Liver (tissue), 9 donors: Measurements from ENCODE around the gene KIAA0825. TPM values are rescaled to one million over a fixed set of nuclear protein-coding genes. Genes with fewer than 3 reads are reported as not detected.

Experiments used
- DNase-seq: peaks from one replicate; pipeline ENCODE4 v3.0.0-alpha.2; 2017; ENCODE audit warnings: low spot score
- H3K27ac ChIP-seq, 2 donors: one replicate each; pipeline ENCODE4 v1.7.0; 2013; ENCODE audit warnings: inconsistent platforms in 2 of 2, low read length in 2 of 2, control low read depth in 1 of 2, low read depth in 1 of 2, mild to moderate bottlenecking in 1 of 2
- H3K27me3 ChIP-seq, 4 donors: one replicate each; pipeline versions ENCODE4 v1.6.1 to v1.7.0; 2013; ENCODE audit warnings: low read length in 3 of 4, inconsistent platforms in 1 of 4, mild to moderate bottlenecking in 1 of 4, moderate library complexity in 1 of 4; ENCODE audit not compliant: control insufficient read depth in 4 of 4, insufficient read depth in 4 of 4
- H3K36me3 ChIP-seq, 4 donors: one replicate each; pipeline versions ENCODE4 v1.6.1 to v1.7.0; 2013; ENCODE audit warnings: low read length in 3 of 4, mild to moderate bottlenecking in 3 of 4, low read depth in 1 of 4, moderate library complexity in 1 of 4; ENCODE audit not compliant: control insufficient read depth in 4 of 4, insufficient read depth in 3 of 4
- H3K4me1 ChIP-seq, 4 donors: one replicate each; pipeline versions ENCODE4 v1.6.1 to v1.7.0; 2013; ENCODE audit warnings: low read length in 3 of 4, mild to moderate bottlenecking in 3 of 4, moderate library complexity in 1 of 4; ENCODE audit not compliant: control insufficient read depth in 4 of 4, insufficient read depth in 4 of 4
- H3K4me3 ChIP-seq, 3 donors: one replicate each; pipeline versions ENCODE4 v1.6.1 to v1.7.0; 2013; ENCODE audit warnings: low read length in 3 of 3, control low read depth in 1 of 3, low read depth in 1 of 3, mild to moderate bottlenecking in 1 of 3
- H3K9ac ChIP-seq, 2 donors: one replicate each; pipeline ENCODE4 v1.7.0; 2013; ENCODE audit warnings: low read length in 2 of 2, mild to moderate bottlenecking in 2 of 2, moderate library complexity in 2 of 2, control low read depth in 1 of 2, low read depth in 1 of 2
- H3K9me3 ChIP-seq, 4 donors: one replicate each; pipeline versions ENCODE4 v1.6.1 to v1.7.0; 2013; ENCODE audit warnings: low read length in 3 of 4; ENCODE audit not compliant: control insufficient read depth in 4 of 4
- FOXA1 ChIP-seq: IDR thresholded peaks from 2 replicates; pipeline ENCODE4 v1.6.1; 2016; ENCODE audit warnings: antibody characterized with exemption
- HNF4A ChIP-seq, 2 donors: conservative IDR thresholded peaks; 2 replicates each; pipeline ENCODE4 v1.6.1; 2016; ENCODE audit warnings: antibody characterized with exemption in 2 of 2, mild to moderate bottlenecking in 2 of 2
- HNF4G ChIP-seq: IDR thresholded peaks from 2 replicates; pipeline ENCODE4 v1.6.1; 2016; ENCODE audit warnings: antibody characterized with exemption
- JUND ChIP-seq, 2 donors: IDR thresholded peaks; 2 replicates each; pipeline ENCODE4 v1.6.1; 2016; ENCODE audit warnings: antibody characterized with exemption in 2 of 2
- NR2F2 ChIP-seq: IDR thresholded peaks from 2 replicates; pipeline ENCODE4 v1.6.1; 2016; ENCODE audit warnings: antibody characterized with exemption
- RAD21 ChIP-seq, 2 donors: IDR thresholded peaks; 2 replicates each; pipeline ENCODE4 v1.6.1; 2016; ENCODE audit warnings: antibody characterized with exemption in 2 of 2, mild to moderate bottlenecking in 2 of 2
- RXRA ChIP-seq, 2 donors: IDR thresholded peaks; 2 replicates each; pipeline ENCODE4 v1.6.1; 2017 to 2018; ENCODE audit warnings: antibody characterized with exemption in 2 of 2, mild to moderate bottlenecking in 1 of 2
- SP1 ChIP-seq: IDR thresholded peaks from 2 replicates; pipeline ENCODE4 v1.6.1; 2018; ENCODE audit warnings: antibody characterized with exemption, mild to moderate bottlenecking
- TAF1 ChIP-seq: conservative IDR thresholded peaks from 2 replicates; pipeline ENCODE4 v1.6.1; 2016; ENCODE audit warnings: antibody characterized with exemption, mild to moderate bottlenecking
- YY1 ChIP-seq: IDR thresholded peaks from 2 replicates; pipeline ENCODE4 v1.6.1; 2016; ENCODE audit warnings: antibody characterized with exemption, mild to moderate bottlenecking
- WGBS: extraction: QIAGEN DNeasy Blood & Tissue Kit; methylation state at CpG from one replicate; pipeline ENCODE4 v1.1.7; 2013; 5-methylcytosine and 5-hydroxymethylcytosine counted together
- polyA plus RNA-seq, 2 donors: library from polyadenylated mRNA; stranded (reverse) in 1 of 2; unstranded in 1 of 2; fragments of 200-250 nt in 1 of 2; fragments of >200 nt in 1 of 2; fragmentation: Nextera tagmentation in 1 of 2; extraction: Ambion mirVana in 1 of 2; gene quantifications; one replicate each; pipeline versions ENCODE4 v1.2.1 to v1.2.3, GENCODE V29; 2013 to 2015
- total RNA-seq, 2 donors: library from RNA; depleted of rRNA; stranded (reverse); fragments of >200 nt; gene quantifications; one replicate each; pipeline ENCODE4 v1.2.3, GENCODE V29; 2014
- TF ChIP-seq, protein P1 (sequence below): fragments of 150-350 bp; IDR thresholded peaks from 2 replicates; pipeline ENCODE4 v1.5.1; 2017; ENCODE audit warnings: improper control_type of control experiment, low read depth, low read length; ENCODE audit not compliant: missing input control
- TF ChIP-seq, protein P2 (sequence below): IDR thresholded peaks from 2 replicates; pipeline ENCODE4 v1.6.1; 2016; ENCODE audit warnings: antibody characterized with exemption
- TF ChIP-seq, protein P3 (sequence below): IDR thresholded peaks from 2 replicates; pipeline ENCODE4 v1.6.1; 2016; ENCODE audit warnings: antibody characterized with exemption, mild to moderate bottlenecking
- donor health status: healthy.
- donor health status: healthy.
- donor health status: healthy.
- donor health status: healthy.
- donor health status: healthy.

The KIAA0825 gene
- total and polyA plus RNA-seq, 4 donors, result 0.25 to 3.2 (median 1.2) TPM

DNA sequence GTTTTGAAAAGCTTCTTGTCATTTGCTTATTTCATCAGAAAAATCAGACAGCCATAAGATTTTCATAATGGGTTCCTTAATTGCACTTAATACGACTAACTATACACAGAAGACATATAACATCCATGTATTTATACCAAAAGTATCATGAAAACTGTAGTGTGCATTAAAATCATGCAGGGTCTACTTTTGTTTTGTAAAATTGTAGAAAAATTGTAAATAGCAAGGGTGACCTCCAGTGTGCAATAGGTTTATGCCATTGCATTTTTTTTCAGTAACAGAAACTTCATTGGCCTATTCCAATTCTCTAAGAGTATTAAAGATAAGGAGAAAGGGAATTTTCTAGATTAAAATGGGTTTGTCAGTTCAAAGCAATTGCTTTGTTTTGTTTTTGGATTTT is 307.6 kb downstream of the KIAA0825 start:
- Histone ChIP-seq H3K9ac (no peak overlapping the region), H3K27ac (no peak overlapping the region), H3K4me3 (no peak overlapping the region), H3K9me3 (no peaks in the 10 kb centered on the region), H3K4me1 (no peaks in the 10 kb centered on the region), H3K36me3 (no peaks in the 10 kb centered on the region), H3K27me3 (no peaks in the 10 kb centered on the region)
- WGBS, result 92% methylated on average over 1 of the region's 1 CpG
- TF ChIP-seq, protein P1, sequence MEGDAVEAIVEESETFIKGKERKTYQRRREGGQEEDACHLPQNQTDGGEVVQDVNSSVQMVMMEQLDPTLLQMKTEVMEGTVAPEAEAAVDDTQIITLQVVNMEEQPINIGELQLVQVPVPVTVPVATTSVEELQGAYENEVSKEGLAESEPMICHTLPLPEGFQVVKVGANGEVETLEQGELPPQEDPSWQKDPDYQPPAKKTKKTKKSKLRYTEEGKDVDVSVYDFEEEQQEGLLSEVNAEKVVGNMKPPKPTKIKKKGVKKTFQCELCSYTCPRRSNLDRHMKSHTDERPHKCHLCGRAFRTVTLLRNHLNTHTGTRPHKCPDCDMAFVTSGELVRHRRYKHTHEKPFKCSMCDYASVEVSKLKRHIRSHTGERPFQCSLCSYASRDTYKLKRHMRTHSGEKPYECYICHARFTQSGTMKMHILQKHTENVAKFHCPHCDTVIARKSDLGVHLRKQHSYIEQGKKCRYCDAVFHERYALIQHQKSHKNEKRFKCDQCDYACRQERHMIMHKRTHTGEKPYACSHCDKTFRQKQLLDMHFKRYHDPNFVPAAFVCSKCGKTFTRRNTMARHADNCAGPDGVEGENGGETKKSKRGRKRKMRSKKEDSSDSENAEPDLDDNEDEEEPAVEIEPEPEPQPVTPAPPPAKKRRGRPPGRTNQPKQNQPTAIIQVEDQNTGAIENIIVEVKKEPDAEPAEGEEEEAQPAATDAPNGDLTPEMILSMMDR, result no peak
- TF ChIP-seq HNF4A (conservative IDR thresholded peaks at IDR 0.05) (no peak), RAD21 (IDR thresholded peaks at IDR 0.05) (peak in 1 of 2 donors; percentile 27), FOXA1 (no peak)
- DNase-seq, result no peak

DNA sequence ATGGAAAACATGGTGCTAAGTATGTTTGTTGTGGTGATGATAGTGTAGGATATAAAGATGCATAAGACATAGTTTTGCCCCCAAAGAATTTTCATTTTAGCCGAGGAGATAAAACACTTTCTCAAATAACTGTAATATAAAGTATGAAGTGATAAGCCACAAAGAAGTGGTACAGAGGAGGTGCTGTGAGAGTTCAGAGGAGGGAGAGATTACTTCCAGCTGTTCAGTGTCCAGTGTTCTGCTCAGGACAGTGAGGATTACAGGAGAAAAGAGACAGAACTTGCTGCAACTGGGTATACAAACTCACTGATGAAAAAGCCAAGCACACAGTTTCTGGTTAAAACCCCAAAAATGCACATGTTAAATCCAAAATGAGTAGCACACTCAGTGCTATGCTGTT is 309.3 kb downstream of the KIAA0825 start:
- Histone ChIP-seq H3K9me3 (no peaks in the 10 kb centered on the region), H3K36me3 (no peaks in the 10 kb centered on the region), H3K9ac (no peak overlapping the region), H3K4me3 (no peak overlapping the region), H3K4me1 (no peaks in the 10 kb centered on the region), H3K27ac (no peak overlapping the region), H3K27me3 (no peaks in the 10 kb centered on the region)
- no peak for DNase-seq
- 75% methylated on average over 1 of the region's 1 CpG for WGBS
- TF ChIP-seq FOXA1, result no peak
- TF ChIP-seq, protein P2, sequence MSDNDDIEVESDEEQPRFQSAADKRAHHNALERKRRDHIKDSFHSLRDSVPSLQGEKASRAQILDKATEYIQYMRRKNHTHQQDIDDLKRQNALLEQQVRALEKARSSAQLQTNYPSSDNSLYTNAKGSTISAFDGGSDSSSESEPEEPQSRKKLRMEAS, result no peak
- no peak for TF ChIP-seq TAF1
- no peak for TF ChIP-seq RAD21 (IDR thresholded peaks at IDR 0.05)
- no peak for TF ChIP-seq JUND (IDR thresholded peaks at IDR 0.05)
- TF ChIP-seq, protein P3, sequence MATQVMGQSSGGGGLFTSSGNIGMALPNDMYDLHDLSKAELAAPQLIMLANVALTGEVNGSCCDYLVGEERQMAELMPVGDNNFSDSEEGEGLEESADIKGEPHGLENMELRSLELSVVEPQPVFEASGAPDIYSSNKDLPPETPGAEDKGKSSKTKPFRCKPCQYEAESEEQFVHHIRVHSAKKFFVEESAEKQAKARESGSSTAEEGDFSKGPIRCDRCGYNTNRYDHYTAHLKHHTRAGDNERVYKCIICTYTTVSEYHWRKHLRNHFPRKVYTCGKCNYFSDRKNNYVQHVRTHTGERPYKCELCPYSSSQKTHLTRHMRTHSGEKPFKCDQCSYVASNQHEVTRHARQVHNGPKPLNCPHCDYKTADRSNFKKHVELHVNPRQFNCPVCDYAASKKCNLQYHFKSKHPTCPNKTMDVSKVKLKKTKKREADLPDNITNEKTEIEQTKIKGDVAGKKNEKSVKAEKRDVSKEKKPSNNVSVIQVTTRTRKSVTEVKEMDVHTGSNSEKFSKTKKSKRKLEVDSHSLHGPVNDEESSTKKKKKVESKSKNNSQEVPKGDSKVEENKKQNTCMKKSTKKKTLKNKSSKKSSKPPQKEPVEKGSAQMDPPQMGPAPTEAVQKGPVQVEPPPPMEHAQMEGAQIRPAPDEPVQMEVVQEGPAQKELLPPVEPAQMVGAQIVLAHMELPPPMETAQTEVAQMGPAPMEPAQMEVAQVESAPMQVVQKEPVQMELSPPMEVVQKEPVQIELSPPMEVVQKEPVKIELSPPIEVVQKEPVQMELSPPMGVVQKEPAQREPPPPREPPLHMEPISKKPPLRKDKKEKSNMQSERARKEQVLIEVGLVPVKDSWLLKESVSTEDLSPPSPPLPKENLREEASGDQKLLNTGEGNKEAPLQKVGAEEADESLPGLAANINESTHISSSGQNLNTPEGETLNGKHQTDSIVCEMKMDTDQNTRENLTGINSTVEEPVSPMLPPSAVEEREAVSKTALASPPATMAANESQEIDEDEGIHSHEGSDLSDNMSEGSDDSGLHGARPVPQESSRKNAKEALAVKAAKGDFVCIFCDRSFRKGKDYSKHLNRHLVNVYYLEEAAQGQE, result no peak
- no peak for TF ChIP-seq YY1
- no peak for TF ChIP-seq RXRA (IDR thresholded peaks at IDR 0.05)
- TF ChIP-seq SP1, result no peak
- no peak for TF ChIP-seq NR2F2
- TF ChIP-seq, protein P1, result no peak
- TF ChIP-seq HNF4G, result no peak
